Left lung (tissue), 10 donors: Measurements from ENCODE around the gene ZNF646. TPM values are rescaled to one million over a fixed set of nuclear protein-coding genes. Genes with fewer than 3 reads are reported as not detected.
A peak's percentile ranks its signal among the peaks of the same experiment; 100 is the strongest.

Experiments used
- ATAC-seq: fragments of 200-7000 bp; cut with Tn5 transposase; one replicate; pipeline ENCODE4 v1.9.1; 2020; ENCODE audit warnings: moderate library complexity
- DNase-seq, 4 donors: peaks; one replicate each; pipeline ENCODE4 v3.0.0-alpha.2; 2013 to 2020
- H3K27ac ChIP-seq, 2 donors: fragments of 200-600 bp; sonication (generic) in 1 of 2; one replicate each; pipeline versions ENCODE4 v1.5.0 to v1.8.0; 2020 to 2021
- H3K27me3 ChIP-seq, 2 donors: fragments of 200-600 bp; sonication (generic) in 1 of 2; one replicate each; pipeline versions ENCODE4 v1.5.0 to v1.8.0; 2020 to 2021
- H3K36me3 ChIP-seq, 2 donors: fragments of 200-600 bp; sonication (generic) in 1 of 2; one replicate each; pipeline versions ENCODE4 v1.5.0 to v1.8.0; 2020 to 2021
- H3K4me1 ChIP-seq, 2 donors: fragments of 200-600 bp; one replicate each; pipeline ENCODE4 v1.8.0; 2021
- H3K4me3 ChIP-seq, 2 donors: fragments of 200-600 bp; sonication (generic) in 1 of 2; one replicate each; pipeline versions ENCODE4 v1.5.0 to v1.8.0; 2020 to 2021; ENCODE audit warnings: mild to moderate bottlenecking in 1 of 2
- H3K9me3 ChIP-seq, 2 donors: fragments of 200-600 bp; sonication (generic) in 1 of 2; one replicate each; pipeline versions ENCODE4 v1.5.0 to v1.8.0; 2020 to 2021
- CTCF ChIP-seq, 2 donors: fragments of 200-600 bp; sonication (generic) in 1 of 2; IDR thresholded peaks; one replicate each; pipeline versions ENCODE4 v1.5.0 to v1.8.0; 2021; ENCODE audit warnings: antibody characterized with exemption in 2 of 2
- intact Hi-C, 2 donors: fragments of 100-400 bp; cut with DNase I; formaldehyde crosslinking; loops; one replicate each; pipeline versions ENCODE4 v1.11.2 to v1.14.2; 2022
- polyA plus RNA-seq, 6 donors: library from polyadenylated mRNA; unstranded; fragments of 120-200 nt; gene quantifications; one replicate each; pipeline ENCODE4 v1.2.1, GENCODE V29; 2013; ENCODE audit not compliant: insufficient read length in 6 of 6
- total RNA-seq, 2 donors: library from RNA; stranded (reverse); fragmentation: NEBNext Ultra II Directional; extraction: Animal tissue kit (Norgen Biotek cat#: 25700); gene quantifications; one replicate each; pipeline ENCODE4 v1.2.1, GENCODE V29; 2021
- donor health status: DM: no; HTN: yes; CAD: no.
- donor health status: DM: no; HTN: no; CAD: no.

The ZNF646 gene
- total and polyA plus RNA-seq, 8 donors, result 11.3 to 18.1 (median 13.9) TPM

GRCh38 chr16:31032736-31033708, 41.2 kb upstream of the ZNF646 start, which contains the start of gene STX4:
STX4 (plus strand) TSS chr16:31033558; CDS start chr16:31033806, 248 bp downstream.
- ATAC-seq (peak; percentile 95), DNase-seq (peak; percentile 96 to 99 (median 98))
- Histone ChIP-seq H3K9me3 (no peaks in the 10 kb centered on the region), H3K27ac (peak within 1 kb of the TSS; percentile 93 to 98), H3K36me3 (peaks cover 0 to 28% of the 10 kb centered on the region in 2 donors), H3K4me3 (peak within 1 kb of the TSS; percentile 76 to 100), H3K27me3 (no peaks in the 10 kb centered on the region), H3K4me1 (peaks cover 8 to 39% of the 10 kb centered on the region in 2 donors)
- intact Hi-C loops, result no loop called here
- TF ChIP-seq CTCF (IDR thresholded peaks at IDR 0.05), result no peak

- intact Hi-C loops, result no loop called here
Observed at GRCh38 chr16:31033709-31034492, 40.3 kb upstream of the ZNF646 start.

GRCh38 chr16:31036691-31037090, 37.5 kb upstream of the ZNF646 start:
- DNase-seq (no peak), ATAC-seq (no peak)
- intact Hi-C loops, result no loop called here
- Histone ChIP-seq H3K9me3 (no peaks in the 10 kb centered on the region), H3K27me3 (no peaks in the 10 kb centered on the region), H3K36me3 (peaks cover 0 to 65% of the 10 kb centered on the region in 2 donors), H3K27ac (no peak overlapping the region), H3K4me1 (peaks cover 8 to 39% of the 10 kb centered on the region in 2 donors), H3K4me3 (no peak overlapping the region)
- no peak for TF ChIP-seq CTCF (IDR thresholded peaks at IDR 0.05)

More at GRCh38 chr16:31033709-31034492, 40.3 kb upstream of the ZNF646 start:
- H3K27ac ChIP-seq, result peak overlapping the region; percentile 93 to 98
- H3K4me1 ChIP-seq, result peaks cover 8 to 39% of the 10 kb centered on the region in 2 donors
- ATAC-seq (peak; percentile 88), DNase-seq (peak; percentile 78 to 95 (median 91))
- TF ChIP-seq CTCF (IDR thresholded peaks at IDR 0.05), result no peak
- H3K36me3 ChIP-seq, result peaks cover 0 to 37% of the 10 kb centered on the region in 2 donors
- H3K4me3 ChIP-seq, result peak overlapping the region; percentile 76 to 100
- H3K9me3 ChIP-seq, result no peaks in the 10 kb centered on the region
- no peaks in the 10 kb centered on the region for H3K27me3 ChIP-seq

GRCh38 chr16:31038993-31039392, 35.2 kb upstream of the ZNF646 start:
- intact Hi-C loops, result no loop called here
- no peaks in the 10 kb centered on the region for H3K9me3 ChIP-seq
- H3K4me3 ChIP-seq, result no peak overlapping the region
- DNase-seq (no peak), ATAC-seq (no peak)
- H3K27me3 ChIP-seq, result no peaks in the 10 kb centered on the region
- H3K4me1 ChIP-seq, result peaks cover 8 to 31% of the 10 kb centered on the region in 2 donors
- TF ChIP-seq CTCF (IDR thresholded peaks at IDR 0.05), result no peak
- peaks cover 0 to 87% of the 10 kb centered on the region in 2 donors for H3K36me3 ChIP-seq
- no peak overlapping the region for H3K27ac ChIP-seq
